RKO (cell line): ENCODE measurements around the gene MED12.
"Not testable (repeated sequence)": the region's sequence is repeated elsewhere in the genome, so short reads cannot be mapped to it uniquely, and the experiment has no call there.

Source experiments
- DNase-seq: peaks from one replicate; pipeline ENCODE4 v3.0.0-alpha.2; 2016; ENCODE audit warnings: low spot score

Gene MED12

GRCh38 chrX:71162981-71163380, 44.6 kb downstream of the MED12 start:
- no peak for DNase-seq

GRCh38 chrX:71164071-71164470, 45.7 kb downstream of the MED12 start:
- no peak for DNase-seq

- DNase-seq, result no peak
Observed at GRCh38 chrX:71166461-71166860, 48.1 kb downstream of the MED12 start.

GRCh38 chrX:71167031-71167781, 48.8 kb downstream of the MED12 start:
- DNase-seq, result no peak

GRCh38 chrX:71168134-71168533, 49.7 kb downstream of the MED12 start:
- no peak for DNase-seq

- no peak for DNase-seq
Observed at GRCh38 chrX:71169586-71169985, 51.2 kb downstream of the MED12 start.

- no peak for DNase-seq
Observed at GRCh38 chrX:71170660-71171059, 52.3 kb downstream of the MED12 start.

GRCh38 chrX:71171110-71171801, 52.9 kb downstream of the MED12 start:
- no peak for DNase-seq

GRCh38 chrX:71173440-71173839, 55.0 kb downstream of the MED12 start:
- no peak for DNase-seq

GRCh38 chrX:71174795-71175194, 56.4 kb downstream of the MED12 start:
- DNase-seq, result no peak

GRCh38 chrX:71175531-71175930, 57.1 kb downstream of the MED12 start:
- no peak for DNase-seq

GRCh38 chrX:71177327-71177726, 58.9 kb downstream of the MED12 start:
- DNase-seq, result no peak

- DNase-seq, result peak; percentile 75
Observed at GRCh38 chrX:71178908-71179307, 60.5 kb downstream of the MED12 start.

GRCh38 chrX:71180579-71181265, 62.3 kb downstream of the MED12 start:
- not testable (repeated sequence) for DNase-seq

- no peak for DNase-seq
Observed at GRCh38 chrX:71181558-71181909, 63.1 kb downstream of the MED12 start.

- peak; percentile 96 for DNase-seq
Observed at GRCh38 chrX:71181910-71182799, 63.8 kb downstream of the MED12 start.

- DNase-seq, result no peak
Observed at GRCh38 chrX:71182871-71183270, 64.5 kb downstream of the MED12 start.

GRCh38 chrX:71183341-71183740, 64.9 kb downstream of the MED12 start:
- no peak for DNase-seq

GRCh38 chrX:71184092-71184491, 65.7 kb downstream of the MED12 start:
- DNase-seq, result no peak

- no peak for DNase-seq
Observed at GRCh38 chrX:71184803-71185495, 66.6 kb downstream of the MED12 start.

- no peak for DNase-seq
Observed at GRCh38 chrX:71191248-71191647, 72.9 kb downstream of the MED12 start.
